ENCODE results near the gene ACP2. TPM values are rescaled to one million over a fixed set of nuclear protein-coding genes. Genes with fewer than 3 reads are reported as not detected.
"Not testable (repeated sequence)": the region's sequence is repeated elsewhere in the genome, so short reads cannot be mapped to it uniquely, and the experiment has no call there.

Gene ACP2
- total RNA-seq, 1 donor from 2014 or later = 24.5 TPM

DNA sequence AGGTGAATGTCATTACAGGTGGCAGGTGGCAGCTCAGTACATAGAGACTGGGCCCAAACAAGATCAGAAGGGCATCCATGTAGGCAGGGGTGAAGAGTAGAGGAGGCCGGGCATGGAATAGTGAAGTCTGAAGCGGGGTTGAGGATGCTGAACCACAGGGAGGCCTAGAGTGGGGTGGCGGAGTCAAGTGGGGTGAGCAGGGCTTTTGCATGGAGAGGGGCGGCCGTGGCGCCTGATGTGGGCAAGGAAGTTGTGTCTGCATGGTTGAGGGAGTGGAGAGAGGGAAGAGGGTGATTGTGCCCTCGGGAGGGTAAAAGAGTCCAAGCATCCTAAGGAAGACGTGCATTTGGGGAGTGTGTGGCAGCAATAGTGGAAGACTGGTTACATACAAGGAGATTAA is 19.5 kb downstream of the ACP2 start:
- H3K27me3 Mint-ChIP-seq (ENCODE audit: low read depth) = no peaks in the 10 kb centered on the region
- intact Hi-C loops (cut with micrococcal nuclease) = no loop called here
- H3K9me3 Mint-ChIP-seq = no peaks in the 10 kb centered on the region
- H3K4me3 Mint-ChIP-seq (ENCODE audit: low read depth) = no peak overlapping the region
- H3K4me1 Mint-ChIP-seq (ENCODE audit: low read depth) = peaks cover 30% of the 10 kb centered on the region
- DNase-seq (ENCODE audit: low spot score) = no peak
- peak overlapping the region; percentile 31 for H3K27ac Mint-ChIP-seq
- peaks cover 78% of the 10 kb centered on the region for H3K36me3 Mint-ChIP-seq (ENCODE audit: low read depth)

DNA sequence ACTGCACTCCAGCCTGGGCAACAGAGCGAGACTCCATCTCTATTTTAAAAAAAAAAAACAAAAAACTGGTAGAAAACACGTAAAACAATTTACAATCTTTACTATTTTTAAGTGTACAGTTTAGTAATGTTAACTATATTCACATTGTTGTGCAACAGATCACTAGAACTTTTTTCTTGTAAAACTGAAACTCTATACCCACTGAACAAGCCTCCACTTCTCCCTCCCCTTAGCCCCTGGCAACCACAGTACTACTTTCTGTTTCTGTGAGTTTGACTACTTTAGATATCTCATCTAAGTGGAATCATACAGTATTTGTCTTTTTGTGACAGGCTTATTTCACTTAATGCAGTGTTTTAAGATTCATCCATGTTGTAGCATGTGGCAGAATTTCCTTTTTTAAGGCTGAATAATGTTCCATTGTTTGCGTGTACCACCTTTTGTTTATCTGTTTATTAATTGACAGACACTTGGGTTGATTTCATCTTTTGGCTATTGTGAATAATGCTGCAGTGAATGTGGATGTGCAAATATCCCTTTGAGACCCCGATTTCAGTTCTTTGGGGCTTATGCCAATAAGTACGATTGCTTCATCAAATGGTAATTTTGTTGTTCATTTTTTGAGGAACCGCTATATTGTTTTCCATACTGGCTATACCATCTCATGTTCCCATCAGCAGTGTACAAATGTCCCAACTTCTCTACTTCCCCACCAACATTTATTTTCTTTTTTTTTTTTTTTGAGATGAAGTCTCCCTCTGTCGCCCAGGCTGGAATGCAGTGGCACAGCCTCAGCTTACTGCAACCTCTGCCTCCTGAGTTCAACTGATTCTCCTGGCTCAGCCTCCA is 22.8 kb downstream of the ACP2 start:
- Mint-ChIP-seq H3K36me3 (ENCODE audit: low read depth) (peaks cover 79% of the 10 kb centered on the region), H3K27ac (peak overlapping the region; percentile 84), H3K9me3 (no peaks in the 10 kb centered on the region), H3K4me3 (ENCODE audit: low read depth) (peak overlapping the region; percentile 40), H3K4me1 (ENCODE audit: low read depth) (peaks cover 33% of the 10 kb centered on the region), H3K27me3 (ENCODE audit: low read depth) (no peaks in the 10 kb centered on the region)
- intact Hi-C loops (cut with micrococcal nuclease) = loop anchor here (1.0 kb wide), 1 partner anchor 9 kb away; no protein-coding TSS in a partner anchor
- peak; percentile 34 for DNase-seq (ENCODE audit: low spot score)

DNA sequence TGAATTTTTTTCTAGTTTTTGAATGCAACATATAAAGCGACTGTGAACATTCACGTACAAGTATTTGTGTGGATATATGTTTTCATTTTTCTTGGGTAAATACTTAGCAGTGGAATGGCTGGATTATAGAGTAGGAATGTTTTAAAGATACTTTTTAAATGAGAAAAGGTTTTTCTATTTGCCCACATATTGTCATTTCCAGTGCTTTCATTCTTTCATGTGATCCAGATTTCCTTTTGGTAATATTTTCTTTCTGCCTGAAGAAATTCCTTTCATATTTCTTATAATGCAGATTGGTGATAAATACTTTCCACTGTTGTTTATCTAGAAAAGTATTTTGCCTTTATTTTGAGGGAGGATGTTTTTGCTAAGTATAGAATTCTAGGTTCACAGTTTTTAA is 25.9 kb downstream of the ACP2 start:
- DNase-seq (ENCODE audit: low spot score) = no peak
- intact Hi-C loops (cut with micrococcal nuclease) = no loop called here
- Mint-ChIP-seq H3K9me3 (no peaks in the 10 kb centered on the region), H3K4me3 (ENCODE audit: low read depth) (no peak overlapping the region), H3K27ac (no peak overlapping the region), H3K4me1 (ENCODE audit: low read depth) (peaks cover 47% of the 10 kb centered on the region), H3K27me3 (ENCODE audit: low read depth) (no peaks in the 10 kb centered on the region), H3K36me3 (ENCODE audit: low read depth) (peaks cover 85% of the 10 kb centered on the region)

DNA sequence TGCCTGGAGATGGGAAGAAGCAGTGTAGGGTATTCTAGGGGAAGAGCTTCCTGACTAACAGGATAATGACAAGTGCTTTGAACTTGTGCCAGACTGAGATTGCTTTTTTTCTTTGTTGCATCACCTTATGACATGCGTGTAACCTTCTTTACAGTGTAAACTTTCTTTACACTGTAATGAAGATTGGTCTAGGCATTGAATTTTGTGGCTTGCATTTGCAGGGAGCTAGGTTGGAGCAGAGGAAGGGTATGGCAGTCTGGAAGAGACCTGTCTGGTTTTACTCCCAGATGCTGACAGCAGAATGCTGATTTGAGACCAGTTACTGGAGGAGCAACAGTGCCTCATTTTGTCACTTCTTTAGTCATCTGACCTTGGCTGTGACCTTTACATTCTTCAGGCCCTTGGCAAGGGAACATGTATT is 28.2 kb downstream of the ACP2 start:
- H3K4me3 Mint-ChIP-seq (ENCODE audit: low read depth) = no peak overlapping the region
- H3K27me3 Mint-ChIP-seq (ENCODE audit: low read depth) = no peaks in the 10 kb centered on the region
- intact Hi-C loops (cut with micrococcal nuclease) = no loop called here
- DNase-seq (ENCODE audit: low spot score) = no peak
- H3K9me3 Mint-ChIP-seq = no peaks in the 10 kb centered on the region
- H3K27ac Mint-ChIP-seq = peak overlapping the region; percentile 80
- H3K36me3 Mint-ChIP-seq (ENCODE audit: low read depth) = peaks cover 82% of the 10 kb centered on the region
- H3K4me1 Mint-ChIP-seq (ENCODE audit: low read depth) = peaks cover 46% of the 10 kb centered on the region

DNA sequence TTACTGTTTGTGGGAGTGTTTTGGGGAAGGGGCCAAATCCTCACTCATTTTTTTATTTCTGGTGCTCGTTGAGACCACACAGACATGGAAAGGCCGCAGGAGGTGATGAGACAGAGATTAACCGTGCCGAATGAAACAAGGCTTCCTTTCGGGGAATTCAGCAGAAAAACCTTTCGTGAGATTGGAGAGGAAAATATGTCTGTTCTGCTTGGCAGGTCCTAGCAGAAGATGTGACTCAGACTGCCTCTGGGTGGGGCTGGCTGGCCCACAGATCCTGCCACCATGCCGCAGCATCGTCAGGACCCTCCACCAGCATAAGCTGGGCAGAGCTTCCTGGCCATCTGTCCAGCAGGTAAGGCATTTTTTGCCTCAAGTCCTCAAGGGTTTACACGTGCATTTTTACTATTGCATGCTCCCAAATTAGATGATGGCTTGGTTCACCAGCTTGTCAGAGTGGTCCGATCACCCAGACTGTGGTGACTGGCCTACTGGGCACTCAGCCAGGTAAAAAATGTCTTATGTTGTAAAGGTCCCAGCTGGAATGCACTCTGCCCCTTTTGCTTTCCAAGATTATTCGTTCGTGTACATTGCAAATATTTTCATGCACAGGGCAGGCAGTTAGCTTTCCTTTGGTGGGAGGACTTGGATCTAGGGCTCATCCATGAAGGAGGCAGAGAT is 32.4 kb downstream of the ACP2 start:
- Mint-ChIP-seq H3K4me3 (ENCODE audit: low read depth) (peak overlapping the region; percentile 95), H3K9me3 (no peaks in the 10 kb centered on the region), H3K27me3 (ENCODE audit: low read depth) (no peaks in the 10 kb centered on the region), H3K4me1 (ENCODE audit: low read depth) (peaks cover 35% of the 10 kb centered on the region), H3K36me3 (ENCODE audit: low read depth) (peaks cover 56% of the 10 kb centered on the region), H3K27ac (peak overlapping the region; percentile 98)
- peak; percentile 50 for DNase-seq (ENCODE audit: low spot score)
- intact Hi-C loops (cut with micrococcal nuclease) = loop anchor here (1.0 to 2.0 kb wide), 2 partner anchors 9 to 21 kb away; no protein-coding TSS in a partner anchor

DNA sequence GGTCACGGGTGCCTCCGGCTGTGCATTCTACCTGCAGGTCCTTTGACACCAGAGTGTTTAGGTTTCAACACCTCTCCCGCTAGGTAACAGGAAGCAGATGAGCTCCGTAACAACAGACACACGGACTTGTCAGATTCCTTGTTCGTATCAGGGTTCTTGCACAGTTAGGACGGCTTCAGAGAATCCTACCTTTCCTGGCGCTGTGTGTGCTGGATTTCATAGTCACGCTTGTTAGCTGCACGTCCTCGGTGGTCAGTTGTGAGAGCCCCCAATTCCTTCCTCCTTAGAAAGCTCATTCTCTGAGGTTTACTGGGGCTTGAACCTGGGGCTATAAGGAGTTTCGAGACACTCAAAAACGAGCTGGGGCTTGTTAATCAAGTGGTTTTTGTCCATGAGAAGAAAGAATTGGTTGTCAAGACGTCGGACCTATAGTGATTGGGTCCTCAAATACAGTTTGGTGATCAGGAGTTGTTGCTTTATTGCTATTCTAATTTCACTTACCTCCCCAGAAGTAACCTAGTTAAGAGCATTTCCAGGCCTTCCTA is 33.2 kb downstream of the ACP2 start:
- Mint-ChIP-seq H3K27ac (peak overlapping the region; percentile 98), H3K4me1 (ENCODE audit: low read depth) (peaks cover 34% of the 10 kb centered on the region), H3K36me3 (ENCODE audit: low read depth) (peaks cover 48% of the 10 kb centered on the region), H3K4me3 (ENCODE audit: low read depth) (peak overlapping the region; percentile 95), H3K9me3 (no peaks in the 10 kb centered on the region), H3K27me3 (ENCODE audit: low read depth) (no peaks in the 10 kb centered on the region)
- no peak for DNase-seq (ENCODE audit: low spot score)
- intact Hi-C loops (cut with micrococcal nuclease) = loop anchor here (1.0 kb wide), 1 partner anchor 193 kb away; the partner anchor contains the start of gene SLC39A13

DNA sequence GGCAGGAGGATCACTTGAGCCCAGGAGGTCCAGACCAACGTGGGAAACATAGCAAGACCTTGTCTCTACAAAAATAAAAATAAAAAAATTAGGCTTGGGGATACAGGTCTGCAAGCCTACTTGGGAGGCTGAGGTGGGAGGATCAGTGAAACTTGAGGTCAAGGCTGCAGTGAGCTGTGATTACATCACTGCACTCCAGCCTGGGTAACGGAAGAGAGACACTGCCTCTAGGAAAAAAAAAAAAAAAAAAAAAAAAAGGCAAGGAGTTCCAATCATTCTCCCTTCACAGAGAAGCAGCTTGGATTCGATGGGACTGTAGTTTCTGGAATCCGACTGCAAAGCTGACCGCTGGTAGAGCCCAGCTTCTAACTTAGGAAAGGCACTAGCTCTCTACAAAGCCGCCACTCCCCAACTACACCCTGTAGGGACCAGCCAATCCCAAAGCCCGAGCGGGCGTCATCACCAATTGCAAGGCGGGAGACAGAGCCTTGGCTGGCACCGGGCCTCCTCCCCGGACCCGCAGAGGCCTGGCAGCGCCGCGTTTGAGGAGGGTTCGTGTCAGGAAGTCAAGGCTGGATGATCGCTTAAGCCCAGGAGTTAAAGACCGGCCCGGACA is 34.6 kb downstream of the ACP2 start:
- Mint-ChIP-seq H3K9me3 (no peaks in the 10 kb centered on the region), H3K27me3 (ENCODE audit: low read depth) (no peaks in the 10 kb centered on the region), H3K4me1 (ENCODE audit: low read depth) (peaks cover 28% of the 10 kb centered on the region), H3K36me3 (ENCODE audit: low read depth) (peaks cover 35% of the 10 kb centered on the region), H3K27ac (peak overlapping the region; percentile 100), H3K4me3 (ENCODE audit: low read depth) (peak overlapping the region; percentile 95)
- peak; percentile 79 for DNase-seq (ENCODE audit: low spot score)
- intact Hi-C loops (cut with micrococcal nuclease) = loop anchor here (1.0 kb wide), 3 partner anchors 28 to 55 kb away; partner anchors contain the start of gene PACSIN3

DNA sequence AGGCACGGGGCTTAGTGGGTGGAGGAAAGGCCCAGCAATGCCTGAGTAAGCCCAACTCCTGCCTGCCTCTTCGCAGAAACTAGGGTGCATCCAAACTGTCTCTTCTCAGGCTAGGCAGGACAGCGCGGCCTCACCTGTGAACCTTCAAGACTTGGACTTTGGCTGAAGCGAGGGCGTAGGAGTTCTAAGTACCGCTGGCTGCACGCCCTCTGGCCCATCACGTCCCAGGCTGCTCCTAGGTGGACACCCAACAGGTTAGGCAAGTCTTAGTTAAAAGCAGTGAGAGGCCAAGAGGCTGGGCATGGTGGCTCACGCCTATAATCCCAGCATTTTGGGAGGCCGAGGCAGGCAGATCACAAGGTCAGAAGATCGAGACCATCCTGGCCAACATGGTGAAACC is 35.7 kb downstream of the ACP2 start:
- H3K9me3 Mint-ChIP-seq = no peaks in the 10 kb centered on the region
- H3K36me3 Mint-ChIP-seq (ENCODE audit: low read depth) = peaks cover 24% of the 10 kb centered on the region
- peaks cover 20% of the 10 kb centered on the region for H3K4me1 Mint-ChIP-seq (ENCODE audit: low read depth)
- H3K4me3 Mint-ChIP-seq (ENCODE audit: low read depth) = no peak overlapping the region
- intact Hi-C loops (cut with micrococcal nuclease) = no loop called here
- DNase-seq (ENCODE audit: low spot score) = no peak
- H3K27ac Mint-ChIP-seq = peak overlapping the region; percentile 17
- no peaks in the 10 kb centered on the region for H3K27me3 Mint-ChIP-seq (ENCODE audit: low read depth)

DNA sequence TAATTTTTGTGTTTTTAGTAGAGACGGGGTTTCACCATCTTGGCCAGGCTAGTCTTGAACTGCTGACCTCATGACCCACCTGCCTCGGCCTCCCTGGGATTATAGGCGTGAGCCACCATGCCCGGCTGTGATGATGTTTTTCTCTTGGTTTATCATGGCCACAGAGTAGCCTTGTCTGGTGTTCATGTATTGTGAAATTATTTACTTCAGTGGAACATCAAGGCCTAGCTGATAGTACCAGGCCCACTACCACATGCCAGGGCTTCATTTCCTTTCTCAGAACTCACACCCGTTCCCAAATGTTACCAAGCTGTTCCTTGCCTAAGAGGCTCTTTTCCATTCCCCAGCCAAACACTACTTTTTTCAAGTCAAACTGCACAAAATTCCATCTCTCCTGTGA is 40.0 kb downstream of the ACP2 start:
- H3K36me3 Mint-ChIP-seq (ENCODE audit: low read depth) = no peaks in the 10 kb centered on the region
- DNase-seq (ENCODE audit: low spot score) = no peak
- no peaks in the 10 kb centered on the region for H3K9me3 Mint-ChIP-seq
- peaks cover 9% of the 10 kb centered on the region for H3K4me1 Mint-ChIP-seq (ENCODE audit: low read depth)
- H3K4me3 Mint-ChIP-seq (ENCODE audit: low read depth) = no peak overlapping the region
- no peak overlapping the region for H3K27ac Mint-ChIP-seq
- intact Hi-C loops (cut with micrococcal nuclease) = no loop called here
- peaks cover 3% of the 10 kb centered on the region for H3K27me3 Mint-ChIP-seq (ENCODE audit: low read depth)

DNA sequence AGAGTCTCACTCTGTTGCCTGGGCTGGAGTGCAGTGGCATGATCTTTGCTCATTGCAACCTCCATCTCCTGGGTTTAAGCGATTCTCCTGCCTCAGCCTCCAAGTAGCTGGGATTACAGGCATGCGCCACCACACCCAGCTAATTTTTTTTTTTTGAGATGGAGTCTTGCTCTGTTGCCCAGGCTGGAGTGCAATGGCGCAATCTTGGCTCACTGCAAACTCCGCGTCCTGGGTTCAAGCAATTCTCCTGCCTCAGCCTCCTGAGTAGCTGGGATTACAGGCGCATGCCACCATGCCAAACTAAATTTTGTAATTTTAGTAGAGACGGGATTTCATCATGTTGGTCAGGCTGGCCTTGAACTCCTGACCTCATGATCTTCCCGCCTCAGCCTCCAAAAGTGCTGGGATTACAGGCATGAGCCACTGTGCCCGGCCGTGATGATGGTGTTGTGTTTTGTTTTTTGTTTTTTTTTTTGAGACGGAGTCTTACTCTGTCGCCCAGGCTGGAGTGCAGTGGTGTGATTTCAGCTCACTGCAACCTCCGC is 40.5 kb downstream of the ACP2 start:
- H3K4me3 Mint-ChIP-seq (ENCODE audit: low read depth); intact Hi-C loops (cut with micrococcal nuclease); H3K27ac Mint-ChIP-seq; H3K9me3 Mint-ChIP-seq; DNase-seq (ENCODE audit: low spot score); H3K27me3 Mint-ChIP-seq (ENCODE audit: low read depth); H3K4me1 Mint-ChIP-seq (ENCODE audit: low read depth); H3K36me3 Mint-ChIP-seq (ENCODE audit: low read depth): not testable (repeated sequence)

DNA sequence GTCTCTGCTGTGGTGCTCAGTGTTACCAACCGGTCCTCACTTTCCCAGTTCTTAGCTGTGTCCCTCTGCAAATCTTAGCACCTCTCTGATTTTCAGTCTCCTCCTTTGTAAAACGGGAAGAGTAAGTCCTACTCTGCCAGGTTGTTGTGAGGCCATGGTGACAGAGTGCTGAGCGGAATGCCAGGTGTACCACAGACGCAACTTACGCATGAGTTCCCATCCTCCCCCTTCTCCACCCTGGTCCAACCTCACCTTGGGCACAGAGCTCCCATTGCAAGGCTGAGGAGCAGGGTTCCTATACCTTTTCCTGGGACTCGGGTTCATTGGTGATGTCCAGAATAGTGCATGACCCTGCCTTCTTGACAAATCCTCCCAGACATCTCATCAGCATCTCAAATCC is 41.2 kb downstream of the ACP2 start:
- H3K4me3 Mint-ChIP-seq (ENCODE audit: low read depth) = no peak overlapping the region
- H3K27me3 Mint-ChIP-seq (ENCODE audit: low read depth) = peaks cover 3% of the 10 kb centered on the region
- DNase-seq (ENCODE audit: low spot score) = no peak
- H3K4me1 Mint-ChIP-seq (ENCODE audit: low read depth) = peaks cover 7% of the 10 kb centered on the region
- intact Hi-C loops (cut with micrococcal nuclease) = no loop called here
- H3K36me3 Mint-ChIP-seq (ENCODE audit: low read depth) = no peaks in the 10 kb centered on the region
- H3K9me3 Mint-ChIP-seq = no peaks in the 10 kb centered on the region
- no peak overlapping the region for H3K27ac Mint-ChIP-seq

DNA sequence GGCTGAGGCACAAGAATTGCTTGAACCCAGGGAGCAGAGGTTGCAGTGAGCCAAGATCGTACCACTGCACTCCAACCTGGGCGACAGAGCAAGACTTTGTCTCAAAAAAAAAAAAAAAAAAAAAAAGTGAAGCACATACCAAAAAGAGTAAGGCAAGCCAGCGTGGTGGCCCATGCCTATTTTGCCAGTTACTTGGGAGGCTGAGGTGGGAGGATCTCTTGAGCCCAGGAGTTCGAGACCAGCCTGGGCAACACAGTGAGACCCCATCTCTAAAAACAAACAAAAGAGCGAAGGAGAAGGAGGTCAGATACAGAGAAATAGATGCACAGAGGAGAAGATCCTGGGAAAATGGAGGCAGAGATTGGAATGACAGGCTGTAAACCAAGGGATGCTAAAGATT is 42.0 kb downstream of the ACP2 start:
- H3K36me3 Mint-ChIP-seq (ENCODE audit: low read depth); DNase-seq (ENCODE audit: low spot score); H3K4me3 Mint-ChIP-seq (ENCODE audit: low read depth); H3K27me3 Mint-ChIP-seq (ENCODE audit: low read depth); H3K9me3 Mint-ChIP-seq; H3K4me1 Mint-ChIP-seq (ENCODE audit: low read depth); intact Hi-C loops (cut with micrococcal nuclease); H3K27ac Mint-ChIP-seq: not testable (repeated sequence)
